Activated CD8-positive, alpha-beta memory T cell treated with anti-CD3 and anti-CD28 coated beads, Interleukin-2, amount 50 U/mL, for 1 hour (primary cell): ENCODE data around the gene FBXW7.

ENCODE experiments used
- DNase-seq: peaks from one replicate; pipeline ENCODE4 v3.0.0-alpha.2; 2020; ENCODE audit errors: extremely low read depth

FBXW7 gene

DNA sequence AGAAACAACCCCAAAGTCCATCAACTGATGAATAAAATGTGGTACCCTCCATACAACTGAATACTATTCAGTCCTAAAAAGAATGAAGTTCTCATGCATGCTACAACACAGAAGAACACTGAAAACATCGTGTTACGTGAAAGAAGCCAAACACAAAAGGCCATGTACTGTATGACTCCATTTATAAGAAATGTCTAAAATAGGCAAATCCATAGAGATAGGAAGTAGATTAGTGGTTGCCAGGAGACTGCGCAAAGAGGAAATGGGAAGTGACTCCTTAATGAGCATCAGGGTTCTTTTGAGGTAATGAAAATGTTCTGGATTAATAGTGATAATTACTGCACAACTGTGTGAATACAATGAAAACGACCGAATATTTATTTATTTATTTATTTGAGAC, 23.4 kb downstream of the FBXW7 start:
- no peak for DNase-seq

DNA sequence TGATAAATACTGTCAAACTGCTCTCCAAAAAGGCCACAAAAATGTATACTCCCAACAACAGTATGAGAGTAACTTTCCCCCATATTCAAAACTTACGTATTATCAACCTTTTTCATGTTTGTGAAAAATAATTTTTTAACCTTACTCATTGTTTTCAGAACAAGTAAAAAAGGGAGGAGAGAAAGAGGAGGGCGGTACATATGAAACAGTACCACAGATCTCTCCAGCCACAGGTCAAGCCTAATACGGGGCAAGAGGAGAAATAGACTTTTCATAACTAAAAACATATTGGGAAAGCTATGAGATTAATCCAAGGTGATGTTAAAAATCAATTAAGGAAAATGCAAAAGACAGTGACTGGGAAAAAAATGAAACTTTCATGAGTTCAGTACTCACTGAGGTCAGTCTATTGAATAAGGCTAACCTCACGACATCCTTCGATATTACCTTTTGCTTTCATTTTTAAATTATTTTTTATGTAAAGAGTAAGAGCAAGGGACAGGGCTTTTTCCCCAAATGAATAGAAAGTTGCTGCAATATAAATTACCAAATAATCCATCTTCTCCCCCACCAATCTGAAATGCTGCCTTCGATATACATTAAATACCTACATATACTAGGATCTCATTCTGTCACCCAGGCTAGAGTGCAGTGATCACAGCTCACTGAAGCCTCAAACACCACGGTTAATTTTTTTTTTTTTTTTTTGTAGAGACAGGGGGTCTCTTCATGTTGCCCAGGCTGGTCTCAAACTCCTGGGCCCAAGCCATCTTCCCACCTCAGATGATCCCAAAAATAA, 25.3 kb downstream of the FBXW7 start:
- DNase-seq = no peak

DNA sequence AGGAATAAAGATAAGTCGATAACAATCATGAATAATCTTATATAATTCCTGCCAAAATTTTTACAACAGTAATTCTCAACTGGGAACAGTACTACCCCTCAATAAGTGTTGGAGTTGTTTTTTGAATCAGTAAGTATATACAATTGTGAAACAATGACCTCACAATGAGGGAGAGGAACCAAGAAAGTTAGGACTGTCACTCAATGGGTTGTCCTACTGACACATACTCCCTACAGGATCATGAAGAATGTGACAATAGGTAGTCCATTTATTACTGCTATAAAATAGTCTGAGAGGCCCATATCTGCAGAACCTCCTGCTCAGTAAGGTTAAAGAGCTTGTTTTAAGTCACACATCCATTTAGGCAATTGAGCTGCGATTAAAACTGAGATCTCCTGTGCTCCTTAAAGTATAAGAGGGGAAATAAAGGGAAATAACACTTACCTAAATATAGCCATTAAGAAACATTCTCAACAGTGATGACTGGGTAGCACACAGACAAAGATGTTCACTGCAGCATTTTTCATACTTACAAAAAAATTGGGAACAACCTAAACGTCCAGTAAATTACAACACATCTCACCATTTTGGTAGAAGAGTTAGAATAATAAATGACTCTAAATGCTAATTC, 26.2 kb downstream of the FBXW7 start:
- no peak for DNase-seq

DNA sequence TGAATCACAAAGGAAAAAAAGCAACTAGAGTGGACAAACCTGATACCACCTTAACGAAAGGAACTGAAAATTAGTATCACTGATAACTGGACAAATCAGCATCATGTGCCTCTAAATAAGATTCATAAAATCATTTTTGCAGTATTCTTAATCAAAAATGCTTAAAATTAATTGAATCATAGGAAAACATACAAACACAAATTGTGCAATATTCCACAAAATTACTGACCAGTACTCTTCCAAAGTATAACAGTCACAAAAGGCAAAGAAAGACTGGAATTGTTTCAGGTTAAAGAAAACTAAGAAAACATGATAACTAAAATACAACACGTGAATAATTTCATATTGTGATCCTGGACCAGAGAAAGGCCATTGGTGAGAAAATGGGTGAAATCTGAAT, 27.1 kb downstream of the FBXW7 start:
- DNase-seq = no peak

DNA sequence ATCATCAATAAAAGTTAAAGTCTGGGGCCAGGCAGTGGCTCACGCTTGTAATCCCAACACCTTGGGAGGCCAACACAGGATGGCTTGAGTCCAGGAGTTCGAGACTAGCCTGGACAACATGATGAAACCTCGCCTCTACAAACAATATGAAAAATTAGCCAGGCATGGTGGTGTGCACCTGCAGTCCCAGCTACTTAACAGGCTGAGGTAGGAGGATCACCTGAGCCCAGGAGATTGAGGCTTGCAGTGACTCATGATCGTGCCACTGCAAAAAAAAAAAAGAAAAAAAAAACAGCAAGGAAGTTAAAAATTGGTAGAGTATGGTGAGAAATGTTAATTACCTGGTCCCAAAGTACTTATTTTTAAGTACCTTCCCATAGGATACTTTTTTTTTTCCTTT, 27.5 kb downstream of the FBXW7 start:
- no peak for DNase-seq

- no peak for DNase-seq
These were observed 32.1 kb downstream of the FBXW7 start for GRCh38 chr4:152503653-152504290.

GRCh38 chr4:152501846-152502536, 33.9 kb downstream of the FBXW7 start:
- no peak for DNase-seq

GRCh38 chr4:152500800-152501434, 35.0 kb downstream of the FBXW7 start:
- peak; percentile 61 for DNase-seq

GRCh38 chr4:152500275-152500674, 35.6 kb downstream of the FBXW7 start:
- no peak for DNase-seq

DNA sequence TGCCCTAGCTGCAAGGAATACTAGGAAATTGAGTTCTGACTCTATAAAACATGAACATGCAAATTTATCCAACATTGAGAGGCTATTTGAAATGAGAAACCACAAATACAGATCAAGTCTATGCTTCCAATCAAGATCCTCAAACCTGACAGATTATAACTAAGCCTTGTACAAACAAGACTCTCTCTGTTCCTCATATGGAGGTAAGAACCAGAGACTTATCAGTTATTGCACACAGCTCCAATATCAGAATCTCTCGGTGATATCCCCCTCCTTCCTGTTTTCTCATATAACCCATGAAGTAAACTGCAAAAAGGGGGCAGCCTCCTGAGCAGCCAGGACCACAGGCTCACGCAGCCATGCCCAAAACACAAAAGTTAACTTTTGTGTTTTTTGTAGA, 36.5 kb downstream of the FBXW7 start:
- no peak for DNase-seq

- DNase-seq = no peak
These were observed 41.9 kb downstream of the FBXW7 start for GRCh38 chr4:152494020-152494419.

DNA sequence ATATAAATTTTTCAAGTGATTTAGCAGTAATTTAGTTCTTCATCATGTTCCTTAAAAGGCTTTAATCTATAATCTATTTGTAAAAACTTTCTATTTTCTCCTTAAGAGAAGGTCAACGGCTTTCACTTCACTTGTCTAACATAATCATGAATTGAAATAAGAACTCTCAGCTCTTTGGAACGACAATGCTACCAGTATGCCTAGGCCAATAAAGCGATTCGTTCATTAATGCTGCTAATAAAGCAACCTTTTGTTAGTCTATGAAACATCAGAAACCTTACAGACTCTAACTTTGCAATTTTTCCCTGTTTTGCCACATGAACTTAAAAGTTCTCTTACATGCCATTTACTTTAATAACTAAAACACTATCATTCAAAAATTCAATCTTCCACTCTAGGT, 47.6 kb downstream of the FBXW7 start:
- DNase-seq = no peak

- DNase-seq = no peak
These were observed 49.2 kb downstream of the FBXW7 start for GRCh38 chr4:152486429-152487389.

DNA sequence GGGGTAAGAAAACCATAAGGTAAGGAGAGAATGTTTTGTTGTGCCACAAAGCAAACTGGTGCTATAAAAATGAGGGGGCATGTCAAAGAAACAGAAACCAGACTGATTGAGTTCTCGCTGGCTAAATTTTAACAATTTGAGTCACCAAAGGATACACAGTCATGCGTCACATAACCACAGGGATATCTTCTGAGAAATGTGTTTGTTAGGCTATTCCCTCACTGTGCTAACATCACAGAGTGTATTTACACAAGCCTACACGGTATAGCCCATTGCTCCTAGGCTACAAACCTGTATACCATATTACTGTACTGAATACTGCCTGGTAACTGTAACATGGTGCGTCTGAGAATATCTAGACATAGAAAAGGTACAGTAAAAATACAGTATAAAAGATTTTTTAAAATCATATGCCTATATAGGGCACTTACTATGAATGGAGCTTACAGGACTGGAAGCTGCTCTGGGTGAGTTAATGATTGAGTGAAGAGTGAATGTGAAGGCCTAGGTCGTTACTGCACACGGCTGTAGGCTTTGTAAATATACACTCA, 50.1 kb downstream of the FBXW7 start:
- DNase-seq = peak; percentile 8

GRCh38 chr4:152482211-152482610, 53.7 kb downstream of the FBXW7 start:
- no peak for DNase-seq

GRCh38 chr4:152480901-152481300, 55.0 kb downstream of the FBXW7 start:
- no peak for DNase-seq

GRCh38 chr4:152480326-152480725, 55.6 kb downstream of the FBXW7 start:
- DNase-seq = no peak

- DNase-seq = no peak
These were observed 56.4 kb downstream of the FBXW7 start for GRCh38 chr4:152479428-152480026.

GRCh38 chr4:152478461-152479237, 57.2 kb downstream of the FBXW7 start:
- DNase-seq = no peak
